Measurements from ENCODE around the gene TMPRSS13. TPM values are rescaled to one million over a fixed set of nuclear protein-coding genes. Genes with fewer than 3 reads are reported as not detected.
A peak's percentile ranks its signal among the peaks of the same experiment; 100 is the strongest.
"Not testable (repeated sequence)": the region's sequence is repeated elsewhere in the genome, so short reads cannot be mapped to it uniquely, and the experiment has no call there.

TMPRSS13 gene
- total RNA-seq, 1 donor from 2014 or later = 0.15 TPM

DNA sequence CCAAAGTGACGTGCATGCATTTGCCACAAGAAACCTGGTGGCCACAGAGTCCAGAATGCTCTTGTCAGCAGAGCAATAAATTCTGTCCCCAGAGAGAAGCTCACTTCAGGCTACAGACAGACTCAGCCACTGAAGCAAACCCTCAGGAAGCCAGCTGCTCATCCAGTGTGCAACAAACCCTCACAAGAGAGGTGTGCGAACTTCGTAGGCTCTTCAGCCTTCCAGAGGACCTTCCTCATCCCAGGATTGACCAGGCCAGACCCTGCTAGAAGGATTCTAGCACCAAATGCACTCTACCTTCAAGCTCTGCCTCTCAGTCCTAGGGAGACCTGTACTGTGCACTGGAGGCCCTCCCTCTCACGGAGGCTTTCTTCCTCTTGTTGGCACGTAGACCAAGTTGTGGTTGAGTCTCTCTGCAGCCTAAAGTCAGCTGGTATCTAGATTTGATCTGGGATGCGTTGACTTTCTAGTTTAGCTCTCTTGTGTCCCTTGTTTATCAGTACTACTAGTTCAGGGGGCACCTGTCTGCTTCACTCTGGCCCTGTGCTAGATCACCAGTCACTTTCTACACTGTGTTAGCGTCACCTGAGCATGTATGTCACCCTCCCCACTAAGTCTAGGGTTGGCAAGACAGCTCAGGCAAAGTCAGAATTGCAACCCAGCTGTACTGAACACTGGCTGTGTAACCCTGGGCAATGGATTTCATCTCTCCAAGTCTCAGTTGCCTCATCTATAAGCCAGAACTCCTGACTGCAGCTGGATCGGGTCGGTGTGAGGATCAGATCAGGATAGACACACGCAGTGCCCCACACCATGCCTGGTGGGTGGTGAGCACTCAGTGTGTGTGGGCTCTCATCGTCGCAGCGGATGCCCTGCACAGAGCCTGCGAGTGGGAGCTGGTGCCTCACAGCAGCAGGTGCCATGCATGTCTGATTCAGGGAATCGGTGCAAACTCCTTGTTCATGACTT is 22.1 kb upstream of the TMPRSS13 start:
- no peak for ATAC-seq
- no peak for DNase-seq (ENCODE audit: low spot score)

DNA sequence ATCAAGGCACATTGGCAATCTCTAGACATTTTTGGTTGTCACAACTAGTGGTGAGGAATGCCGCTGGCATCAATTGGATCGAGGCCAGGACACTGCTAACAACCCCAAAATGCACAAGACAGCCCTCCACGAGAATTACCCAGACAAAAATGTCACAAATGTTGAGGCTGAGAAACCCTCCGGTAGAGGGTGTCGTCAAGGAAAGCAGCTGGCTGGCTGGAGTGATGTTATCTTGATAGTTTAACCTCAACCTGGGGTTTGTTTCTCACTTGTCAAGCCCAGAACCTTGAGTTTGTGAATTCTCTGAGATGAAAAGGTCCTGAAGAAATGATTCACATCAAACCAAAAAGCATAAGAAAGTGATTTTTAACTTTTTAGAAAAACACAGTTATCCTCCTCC is 21.1 kb upstream of the TMPRSS13 start:
- no peak for ATAC-seq
- no peak for DNase-seq (ENCODE audit: low spot score)

GRCh38 chr11:117949062-117949461 is 19.9 kb upstream of the TMPRSS13 start:
- DNase-seq (ENCODE audit: low spot score) (no peak), ATAC-seq (no peak)

GRCh38 chr11:117948466-117948865 is 19.3 kb upstream of the TMPRSS13 start:
- ATAC-seq; DNase-seq (ENCODE audit: low spot score): not testable (repeated sequence)

GRCh38 chr11:117947751-117948150 is 18.5 kb upstream of the TMPRSS13 start:
- ATAC-seq = not testable (repeated sequence)

DNA sequence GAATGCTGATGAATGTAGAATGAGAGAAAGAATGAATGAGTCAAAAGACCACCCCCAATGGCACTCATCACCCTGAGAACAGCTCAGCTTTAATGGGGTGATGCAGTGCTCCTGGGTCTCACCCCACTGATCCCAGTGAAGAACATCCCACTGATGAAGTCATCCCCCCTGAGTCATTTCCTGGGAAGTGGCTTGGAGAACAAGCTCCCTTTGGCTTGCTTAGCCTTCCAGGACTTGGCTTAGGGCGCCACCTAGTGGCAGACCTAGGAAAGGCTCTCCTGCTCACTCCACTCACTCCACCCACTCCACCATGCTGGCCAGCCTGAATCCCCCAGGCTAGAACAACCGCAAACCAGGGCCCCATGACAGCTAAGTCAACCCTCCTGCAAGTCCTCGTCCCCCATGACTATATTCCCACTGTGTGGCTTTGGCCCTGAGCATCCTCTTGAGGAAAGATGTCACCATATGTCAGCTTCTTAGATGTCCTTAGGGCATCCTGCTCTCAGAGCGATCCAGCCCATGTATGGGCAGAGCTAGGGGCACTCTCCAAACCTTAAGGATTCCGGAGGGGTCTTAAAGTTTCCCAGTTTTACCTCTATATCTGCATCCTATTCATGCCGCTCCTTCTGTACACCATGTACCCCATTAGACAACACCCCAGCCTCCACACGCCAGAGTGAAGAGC is 17.8 kb upstream of the TMPRSS13 start:
- peak; percentile 98 for ATAC-seq
- peak; percentile 81 for DNase-seq (ENCODE audit: low spot score)

More at GRCh38 chr11:117947751-117948150, 18.5 kb upstream of the TMPRSS13 start:
- DNase-seq (ENCODE audit: low spot score) = not testable (repeated sequence)

DNA sequence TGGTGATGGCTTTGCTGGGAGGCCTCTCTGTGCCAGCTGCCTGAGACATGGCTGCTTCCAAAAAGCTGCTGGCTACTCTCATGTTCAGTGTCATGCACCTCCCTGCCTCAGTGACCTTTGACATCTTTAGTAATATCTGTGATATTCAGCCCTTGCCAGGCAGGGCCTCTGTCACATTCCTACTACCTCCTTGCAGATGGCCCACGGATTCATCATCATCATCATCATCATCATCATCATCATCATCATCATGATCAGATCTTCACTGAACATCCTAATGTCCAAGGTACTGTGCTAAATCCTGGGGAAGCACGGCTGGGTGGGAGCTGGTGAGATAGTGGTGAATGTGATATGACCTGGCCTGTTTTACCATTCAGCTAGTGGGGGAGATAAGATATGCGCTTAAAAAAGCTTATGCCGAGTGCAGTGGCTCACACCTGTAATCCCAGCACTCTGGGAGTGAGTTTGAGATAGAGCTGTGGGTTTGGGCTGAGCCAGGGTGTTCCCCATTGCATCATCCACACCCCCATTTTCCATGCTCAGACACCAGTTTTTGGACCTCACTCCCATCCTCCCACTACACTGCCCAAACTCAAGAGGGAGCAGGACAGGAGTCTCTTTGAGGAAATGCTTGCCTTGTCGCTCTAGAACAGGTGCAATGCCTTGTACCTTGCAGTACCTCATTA is 17.1 kb upstream of the TMPRSS13 start:
- DNase-seq (ENCODE audit: low spot score) = no peak
- no peak for ATAC-seq

DNA sequence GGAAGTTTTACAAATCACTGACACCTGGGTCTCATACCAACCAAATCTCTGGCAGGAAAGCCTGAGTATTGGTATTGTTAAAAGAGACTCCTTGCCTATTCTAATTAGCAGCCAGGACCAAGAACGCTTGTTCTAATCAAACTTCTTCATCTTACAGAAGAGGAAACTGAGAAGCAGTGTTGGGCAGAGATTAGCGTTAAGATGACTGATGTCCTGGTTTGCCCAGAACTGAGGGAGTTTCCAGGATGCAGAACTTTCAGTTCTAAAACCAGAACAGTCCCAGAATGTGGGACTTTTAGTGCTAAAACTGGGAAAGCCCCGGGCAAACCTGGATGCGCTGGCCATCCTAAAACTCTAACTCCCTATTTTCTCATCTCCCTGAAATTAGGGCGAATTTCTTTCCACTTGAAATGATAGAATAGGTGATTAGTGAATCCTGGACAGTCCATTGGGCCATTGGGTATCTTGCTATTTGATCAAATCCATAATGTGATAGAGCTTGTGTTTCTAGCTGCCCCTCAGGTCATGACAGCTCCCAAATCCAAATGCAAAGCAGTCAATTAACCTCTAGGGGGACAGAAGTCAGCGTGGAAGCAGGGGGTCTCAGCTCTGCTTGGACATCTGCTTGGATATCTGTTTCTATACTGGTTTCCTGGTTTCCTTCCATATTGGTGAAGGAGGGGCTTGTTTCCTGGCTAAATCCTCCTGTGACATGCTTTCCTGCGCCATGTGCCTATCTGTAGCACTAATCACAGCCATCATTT is 16.0 kb upstream of the TMPRSS13 start:
- DNase-seq (ENCODE audit: low spot score) = no peak
- no peak for ATAC-seq

DNA sequence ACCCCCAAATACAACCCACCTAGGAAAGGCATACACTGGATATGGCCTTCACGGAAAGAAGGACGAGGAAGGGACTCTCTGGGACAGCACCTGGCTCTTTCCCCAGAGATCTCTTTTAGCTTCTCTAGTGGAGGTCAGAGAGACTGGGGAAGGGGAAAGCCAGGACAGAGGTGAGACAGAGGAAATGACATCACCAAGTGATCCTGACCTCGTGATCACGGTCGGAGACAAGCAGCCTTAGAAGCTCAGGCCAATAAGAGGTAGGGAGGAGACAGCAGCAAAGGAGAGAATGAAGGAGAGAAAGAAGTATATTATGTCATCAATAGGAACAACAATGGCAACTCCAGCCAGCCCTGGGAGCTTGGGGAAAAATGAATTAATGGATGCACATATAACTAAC is 15.4 kb upstream of the TMPRSS13 start:
- DNase-seq (ENCODE audit: low spot score) (no peak), ATAC-seq (no peak)

DNA sequence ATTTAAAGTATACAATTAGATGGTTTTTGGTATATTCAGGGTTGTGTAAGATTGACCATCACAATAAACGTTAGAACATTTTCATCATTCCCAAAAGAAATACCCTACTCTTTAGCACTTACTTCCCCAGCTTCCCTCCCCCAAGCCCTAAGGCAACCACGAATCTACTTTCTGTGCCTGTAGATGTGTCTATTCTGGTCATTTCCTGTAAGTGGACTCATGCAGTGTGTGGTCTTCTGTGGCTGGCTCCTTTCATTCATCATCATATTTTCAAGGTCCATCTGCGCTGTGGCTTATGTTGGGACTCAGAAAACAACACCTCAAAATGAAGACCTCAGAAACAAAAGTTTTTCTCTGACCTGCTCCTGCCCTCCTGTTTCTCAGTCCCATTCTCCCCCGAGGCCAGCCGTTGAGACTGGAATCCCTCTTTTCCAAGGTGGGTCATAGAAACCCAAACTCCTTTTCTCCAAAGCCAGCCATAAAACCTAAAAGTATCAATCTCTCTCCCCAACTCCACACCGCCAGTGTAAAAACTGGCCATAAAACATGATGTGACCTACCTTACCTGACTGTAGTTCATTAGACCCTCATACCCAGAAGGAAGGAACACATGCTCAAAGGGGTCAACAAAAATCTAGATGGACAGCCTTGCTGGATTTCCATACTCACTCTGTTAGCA is 12.9 kb upstream of the TMPRSS13 start:
- ATAC-seq (no peak), DNase-seq (ENCODE audit: low spot score) (no peak)

DNA sequence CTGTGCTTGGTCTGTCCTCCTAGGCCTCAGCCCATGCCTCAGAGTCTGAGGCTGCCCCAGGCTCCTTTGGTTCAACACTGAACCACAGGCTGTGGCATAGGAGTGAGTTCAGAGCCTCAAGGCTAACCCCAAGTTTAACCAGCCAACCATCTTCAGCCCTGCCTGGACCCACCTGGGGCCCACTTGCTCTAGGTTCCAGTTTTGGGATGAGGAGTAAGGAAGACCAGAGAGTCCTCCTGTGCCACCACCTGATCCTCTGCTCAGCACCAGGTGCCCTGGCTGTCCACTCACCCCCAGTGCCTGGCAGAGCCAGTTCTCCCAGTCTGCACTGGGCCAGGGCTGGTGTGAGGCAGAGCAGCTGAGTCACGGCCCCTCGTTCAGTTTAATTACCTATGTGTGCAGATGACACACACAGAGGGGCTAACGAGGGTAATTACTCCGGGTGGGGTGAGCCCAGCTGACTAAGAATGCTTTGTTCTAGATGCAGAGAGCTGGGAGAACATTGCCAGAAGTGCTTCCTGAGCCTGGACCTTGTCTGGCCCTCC is 12.0 kb upstream of the TMPRSS13 start:
- DNase-seq (ENCODE audit: low spot score) (peak; percentile 41), ATAC-seq (no peak)

DNA sequence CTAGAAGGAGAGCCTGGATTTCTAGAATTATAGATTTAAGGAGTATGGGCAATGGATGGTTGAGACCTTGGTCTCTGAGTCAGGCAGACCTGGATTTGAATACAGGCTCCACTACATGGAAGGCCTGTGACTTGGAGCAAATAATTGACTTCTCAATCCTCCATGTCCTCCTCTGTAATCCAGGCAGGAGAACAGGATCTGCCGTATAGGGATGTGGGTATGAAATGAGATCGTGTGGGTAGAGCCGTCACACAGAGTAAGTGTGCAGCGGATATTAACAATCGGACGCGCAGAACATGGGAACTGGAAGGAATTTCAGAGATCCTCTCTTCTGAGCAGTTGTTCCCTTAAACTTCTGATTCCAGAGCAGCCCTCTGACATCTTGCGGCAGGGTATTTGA is 11.5 kb upstream of the TMPRSS13 start:
- DNase-seq (ENCODE audit: low spot score) = no peak
- no peak for ATAC-seq

GRCh38 chr11:117936973-117937372 is 7.8 kb upstream of the TMPRSS13 start:
- DNase-seq (ENCODE audit: low spot score) = no peak
- no peak for ATAC-seq

DNA sequence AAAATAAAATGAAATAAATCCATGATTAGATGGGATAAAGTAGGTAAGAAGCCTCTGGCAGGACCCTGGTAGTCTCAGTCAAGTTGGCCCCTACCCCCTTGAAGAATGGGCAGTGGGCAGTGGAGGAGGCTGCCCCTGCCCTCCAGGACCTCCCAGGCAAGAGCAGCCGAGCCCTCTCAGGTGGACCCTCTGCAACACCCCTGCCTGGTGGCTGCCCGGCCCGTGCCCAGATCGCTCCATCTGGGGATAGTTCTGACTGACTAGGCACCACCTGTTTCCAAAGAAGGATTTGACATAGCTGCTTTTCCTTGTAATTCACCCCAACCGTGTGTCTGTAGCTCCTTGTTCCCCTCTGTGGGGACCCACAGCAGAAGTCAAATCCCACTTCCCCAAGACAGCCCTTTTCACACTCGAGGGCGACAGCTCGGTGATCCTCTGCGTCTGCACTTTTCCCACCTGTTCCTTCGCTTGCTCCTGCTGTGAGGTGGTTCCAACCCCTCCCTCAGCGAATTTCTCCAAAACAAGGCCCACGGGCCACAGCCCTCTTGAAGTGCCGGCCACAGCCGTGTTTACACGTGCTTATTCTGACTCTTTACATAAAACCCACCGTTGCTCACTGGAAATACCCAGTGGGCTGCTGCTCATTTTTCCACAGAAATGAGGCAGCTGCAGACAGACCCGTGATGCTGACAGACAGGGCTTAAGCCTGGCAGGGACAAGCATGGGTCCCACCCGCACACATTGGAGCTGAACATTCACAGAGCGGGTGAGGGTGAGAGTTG is 5.5 kb upstream of the TMPRSS13 start:
- DNase-seq (ENCODE audit: low spot score) = peak; percentile 33
- ATAC-seq = no peak

- DNase-seq (ENCODE audit: low spot score) (peak; percentile 1), ATAC-seq (no peak)
Observed at GRCh38 chr11:117933930-117934329, 4.7 kb upstream of the TMPRSS13 start.

DNA sequence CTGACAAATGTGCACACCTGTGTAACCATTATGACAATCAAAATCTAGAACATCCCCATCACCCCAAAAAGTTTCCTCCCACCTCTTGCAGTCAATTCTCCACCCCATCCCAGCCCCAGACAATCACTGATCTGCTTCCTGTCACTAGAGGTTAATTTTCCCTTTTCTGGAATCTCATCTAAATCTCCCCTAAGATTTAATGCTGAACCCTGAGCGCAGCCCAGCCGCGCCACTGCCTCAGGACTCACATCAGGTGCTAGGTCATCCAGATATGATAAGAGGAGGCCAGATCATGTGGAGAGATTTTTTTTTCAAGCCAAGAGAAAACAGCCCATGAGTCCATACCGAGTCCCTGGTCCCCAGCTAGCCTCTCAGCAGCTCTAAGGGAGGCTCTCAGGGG is 4.3 kb upstream of the TMPRSS13 start:
- ATAC-seq (no peak), DNase-seq (ENCODE audit: low spot score) (no peak)

- ATAC-seq (no peak), DNase-seq (ENCODE audit: low spot score) (no peak)
Observed at GRCh38 chr11:117932947-117933346, 3.7 kb upstream of the TMPRSS13 start.

- DNase-seq (ENCODE audit: low spot score) (no peak), ATAC-seq (no peak)
Observed at GRCh38 chr11:117932426-117932825, 3.2 kb upstream of the TMPRSS13 start.

GRCh38 chr11:117931971-117932370 is 2.8 kb upstream of the TMPRSS13 start:
- ATAC-seq (no peak), DNase-seq (ENCODE audit: low spot score) (no peak)
